ENCODE measurements around the gene HELZ.

- TF ChIP-seq POLR2AphosphoS5 (IDR thresholded peaks at IDR 0.05; ENCODE audit: low read depth, low read length) (no peak), CTCF (IDR thresholded peaks at IDR 0.05) (no peak), SMC3 (IDR thresholded peaks at IDR 0.05; ENCODE audit: low read depth, low read length) (no peak), SIN3A (IDR thresholded peaks at IDR 0.05; ENCODE audit: borderline replicate concordance, low read depth, low read length) (no peak), NRF1 (IDR thresholded peaks at IDR 0.05; ENCODE audit: low read depth, low read length) (no peak), RCOR1 (IDR thresholded peaks at IDR 0.05; ENCODE audit: low read length) (no peak), FOXM1 (IDR thresholded peaks at IDR 0.05; ENCODE audit: low read depth) (no peak), USF2 (IDR thresholded peaks at IDR 0.05; ENCODE audit: borderline replicate concordance, low read depth, low read length) (no peak), GABPA (IDR thresholded peaks at IDR 0.05; ENCODE audit: low read depth) (no peak), REST (IDR thresholded peaks at IDR 0.05; ENCODE audit: low read depth, low read length) (no peak), EP300 (IDR thresholded peaks at IDR 0.05; ENCODE audit: borderline replicate concordance in 1 of 2, low read depth in 1 of 2, low read length in 1 of 2) (no peak), PBX3 (IDR thresholded peaks at IDR 0.05) (no peak), MAX (IDR thresholded peaks at IDR 0.05; ENCODE audit: low read depth) (no peak)
These were observed 80.7 kb downstream of the HELZ start for GRCh38 chr17:67164302-67164701.
